Activated T-helper 1 cell treated with anti-CD3 and anti-CD28 coated beads, Interleukin-2, amount 50 U/mL, for 16 hours (primary cell): ENCODE results near the gene SELENBP1.
"Not testable (repeated sequence)": the region's sequence is repeated elsewhere in the genome, so short reads cannot be mapped to it uniquely, and the experiment has no call there.

Experiments
- DNase-seq, 2 donors: peaks; one replicate each; pipeline ENCODE4 v3.0.0-alpha.2; 2020; ENCODE audit warnings: low read depth in 1 of 2, low spot score in 1 of 2

SELENBP1 gene

DNA sequence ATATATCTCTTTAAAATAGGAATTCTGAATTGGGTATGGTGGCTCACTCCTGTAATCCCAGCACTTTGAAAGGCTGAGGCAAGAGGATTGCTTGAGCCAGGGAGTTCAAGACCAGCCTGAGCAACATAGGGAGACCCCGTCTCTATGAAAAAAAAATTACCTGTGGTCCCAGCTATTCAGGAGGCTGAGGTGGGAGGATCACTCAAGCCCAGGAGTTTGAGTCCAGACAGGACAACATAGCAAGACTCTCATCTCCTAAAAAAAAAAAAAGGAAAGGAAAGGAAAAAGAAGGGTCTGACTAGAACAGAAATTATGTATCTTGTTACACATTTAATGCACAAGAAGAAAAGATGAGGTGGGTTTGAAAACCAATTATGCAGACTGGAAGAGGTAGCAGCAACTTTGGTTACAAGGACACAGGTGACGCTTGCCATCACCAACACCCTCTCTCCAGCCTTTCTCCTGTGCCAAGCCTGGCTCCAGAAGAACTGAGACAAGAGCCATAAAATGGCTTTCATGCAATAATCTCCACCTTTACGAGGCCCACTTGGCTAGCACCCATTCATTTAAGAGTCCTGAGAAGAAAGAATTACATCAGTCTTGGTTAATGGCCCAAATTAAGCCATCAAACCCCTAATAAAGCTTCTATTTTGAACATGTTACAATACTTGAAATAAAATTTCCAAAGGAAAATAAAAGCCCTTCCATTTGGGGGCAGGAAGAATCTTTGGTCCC lies 4.8 kb upstream of the SELENBP1 start:
- no peak for DNase-seq

GRCh38 chr1:151373196-151373595 lies 691 bp upstream of the SELENBP1 start:
- no peak for DNase-seq

- DNase-seq, result no peak
These were observed 991 bp downstream of the SELENBP1 start for GRCh38 chr1:151371370-151372057.

DNA sequence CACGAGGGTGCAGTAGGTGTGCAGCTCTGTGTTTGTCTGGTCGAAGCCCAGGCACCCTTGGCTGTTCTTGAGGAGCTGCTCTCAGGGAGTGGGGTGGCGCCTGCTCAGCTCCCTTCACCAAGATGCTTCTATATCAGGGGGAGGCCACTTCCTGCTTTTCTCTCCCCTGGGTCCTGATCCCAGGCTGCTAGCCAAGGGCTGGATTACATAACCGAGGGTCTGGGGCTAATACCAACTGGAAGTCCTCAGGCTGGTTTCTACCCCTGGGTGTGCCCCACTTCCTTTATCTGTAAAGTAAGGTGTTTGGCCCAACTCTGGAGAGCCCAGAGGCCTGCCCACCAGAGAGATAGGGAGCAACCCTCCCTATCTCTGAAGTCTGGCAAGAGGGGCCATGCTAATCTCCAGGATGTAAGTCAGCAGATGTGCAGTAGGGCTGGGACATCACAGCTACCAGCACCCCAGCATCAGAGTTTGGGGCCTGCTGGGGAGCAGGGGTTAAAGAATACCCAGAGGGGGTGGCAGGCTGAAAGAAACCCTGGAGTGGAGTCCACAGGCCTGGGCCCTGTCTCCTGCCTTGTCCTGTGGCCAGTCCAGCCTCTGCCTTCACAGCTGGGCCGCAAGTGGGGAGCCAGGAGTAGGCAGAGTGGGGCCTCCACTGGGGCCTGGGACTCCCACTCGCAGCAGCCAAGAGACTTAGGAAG lies 2.1 kb downstream of the SELENBP1 start:
- no peak for DNase-seq

DNA sequence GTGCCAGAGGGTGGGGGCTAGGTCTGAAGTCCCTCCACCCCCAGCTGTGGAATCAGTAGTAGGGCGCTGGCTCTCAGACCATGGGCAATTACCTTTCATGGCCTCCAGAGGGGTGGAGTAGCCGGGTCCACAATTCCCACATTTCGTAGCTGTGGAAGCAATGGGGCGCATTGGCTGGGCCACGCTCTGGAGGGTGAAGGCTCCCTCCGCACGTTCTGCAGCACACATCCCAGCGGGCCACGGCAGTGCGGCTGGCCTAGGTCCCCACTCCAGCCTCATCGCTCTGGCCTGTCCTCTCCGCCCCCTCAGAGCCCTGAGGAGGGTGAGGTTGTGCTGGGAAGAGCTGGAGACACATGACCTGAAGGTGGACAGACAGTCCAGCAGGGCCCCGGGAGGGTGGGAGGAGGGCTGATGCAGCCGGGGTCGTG lies 2.9 kb downstream of the SELENBP1 start:
- no peak for DNase-seq

DNA sequence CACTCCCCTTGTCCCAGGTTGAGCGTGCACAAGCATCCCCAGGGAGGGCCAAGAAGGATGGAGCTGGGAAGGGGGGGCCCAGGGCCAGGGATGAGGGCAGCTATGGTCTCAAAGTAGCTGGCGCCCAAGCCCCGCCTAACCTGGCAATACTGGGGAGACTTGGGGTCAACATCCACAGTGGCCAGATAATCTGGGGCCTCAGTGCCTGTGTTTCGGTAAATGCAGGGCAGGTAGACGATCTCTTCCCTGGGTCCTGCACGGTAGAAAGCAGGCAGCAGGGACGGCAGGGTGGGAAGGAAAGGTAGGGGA lies 3.2 kb downstream of the SELENBP1 start:
- DNase-seq, result no peak

GRCh38 chr1:151368393-151369301 lies 3.9 kb downstream of the SELENBP1 start:
- no peak for DNase-seq

DNA sequence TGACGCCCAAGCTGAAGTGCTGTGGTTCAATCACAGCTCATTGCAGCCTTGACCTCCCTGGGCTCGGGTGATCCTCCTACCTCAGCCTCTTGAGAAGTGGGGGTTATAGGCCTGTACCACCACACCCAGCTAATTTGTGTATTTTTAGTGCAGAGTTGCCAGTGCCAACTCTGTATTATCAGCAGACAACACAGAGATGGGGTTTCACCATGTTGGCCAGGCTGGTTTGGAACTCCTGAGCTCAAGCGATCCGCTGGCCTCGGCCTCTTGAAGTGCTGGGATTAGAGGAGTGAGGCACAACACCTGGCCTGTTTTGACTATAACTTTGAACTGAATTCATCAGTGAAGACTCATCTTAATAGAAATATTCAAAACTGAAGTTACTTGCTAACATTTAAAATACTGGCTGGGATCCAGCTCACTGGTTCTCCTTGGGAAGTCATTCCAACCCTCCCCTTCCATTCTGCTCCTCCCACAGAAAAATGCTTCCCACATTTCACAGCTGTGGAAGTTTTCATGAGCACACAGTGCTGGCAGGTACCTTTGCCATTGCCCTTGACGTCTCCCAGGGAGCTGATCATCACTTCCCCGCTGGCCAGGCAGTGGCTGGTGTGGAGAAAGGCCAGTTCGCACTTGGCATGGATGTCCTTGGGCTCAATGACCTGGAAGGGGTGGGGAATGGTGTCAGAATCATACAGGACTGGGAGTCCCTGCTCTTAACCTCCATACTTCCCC lies 4.7 kb downstream of the SELENBP1 start:
- no peak for DNase-seq

GRCh38 chr1:151364996-151365395 lies 7.5 kb downstream of the SELENBP1 start:
- no peak for DNase-seq

GRCh38 chr1:151362308-151363155 lies 10.0 kb downstream of the SELENBP1 start:
- no peak for DNase-seq

DNA sequence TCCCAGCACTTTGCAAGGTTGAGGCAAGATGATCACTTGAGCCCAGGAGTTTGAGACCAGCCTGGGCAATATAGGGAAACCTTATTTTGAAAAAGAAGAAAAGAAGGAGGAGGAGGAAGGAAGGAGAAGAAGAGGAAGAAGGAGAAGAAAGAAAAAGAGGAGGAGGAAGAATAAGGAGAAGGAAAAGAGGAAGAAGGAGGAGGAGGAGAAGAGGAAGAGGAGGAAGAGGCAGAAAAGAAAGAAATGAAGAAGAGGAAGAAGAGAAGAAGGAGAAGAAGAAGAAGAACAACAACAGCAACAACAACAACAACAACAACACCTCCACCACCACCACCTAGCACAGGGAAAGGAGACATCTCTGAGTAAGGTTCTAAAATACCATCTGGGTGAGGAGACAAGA lies 10.6 kb downstream of the SELENBP1 start:
- no peak for DNase-seq

GRCh38 chr1:151356696-151357095 lies 15.8 kb downstream of the SELENBP1 start:
- no peak for DNase-seq

DNA sequence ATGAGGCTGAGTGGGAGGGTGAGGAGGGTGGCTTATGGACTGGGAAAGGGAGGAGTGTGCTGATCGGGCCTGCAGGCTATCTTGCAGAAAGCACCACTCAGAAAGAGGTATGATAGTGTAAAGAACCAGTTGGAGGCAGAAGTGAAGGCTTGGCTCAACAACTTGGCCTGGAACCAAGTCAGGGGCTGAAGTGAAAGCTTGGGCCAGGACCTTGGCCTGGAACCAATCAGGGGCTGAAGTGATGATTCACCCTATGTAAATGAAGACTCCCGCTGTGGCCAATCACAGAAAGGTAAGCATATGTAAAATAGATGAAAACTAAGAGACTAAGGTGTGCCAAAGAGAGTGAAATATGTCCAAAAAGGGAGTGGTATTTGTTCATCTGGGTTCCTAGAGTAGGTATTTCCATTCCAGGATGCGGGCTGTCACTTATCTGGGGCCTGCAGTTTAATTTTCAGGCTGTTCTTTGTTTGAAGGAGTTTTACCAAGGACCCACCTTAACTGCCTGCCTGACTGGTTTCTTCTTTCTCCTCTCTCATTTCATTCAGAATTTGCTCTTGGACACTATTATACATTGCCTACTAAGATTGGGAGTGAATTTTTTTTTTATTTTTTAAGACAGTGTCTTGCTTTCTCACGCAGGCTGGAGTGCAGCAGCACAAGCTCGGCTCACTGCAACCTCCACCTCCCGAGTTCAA lies 20.3 kb downstream of the SELENBP1 start:
- no peak for DNase-seq

GRCh38 chr1:151350323-151350722 lies 22.2 kb downstream of the SELENBP1 start:
- not testable (repeated sequence) for DNase-seq

DNA sequence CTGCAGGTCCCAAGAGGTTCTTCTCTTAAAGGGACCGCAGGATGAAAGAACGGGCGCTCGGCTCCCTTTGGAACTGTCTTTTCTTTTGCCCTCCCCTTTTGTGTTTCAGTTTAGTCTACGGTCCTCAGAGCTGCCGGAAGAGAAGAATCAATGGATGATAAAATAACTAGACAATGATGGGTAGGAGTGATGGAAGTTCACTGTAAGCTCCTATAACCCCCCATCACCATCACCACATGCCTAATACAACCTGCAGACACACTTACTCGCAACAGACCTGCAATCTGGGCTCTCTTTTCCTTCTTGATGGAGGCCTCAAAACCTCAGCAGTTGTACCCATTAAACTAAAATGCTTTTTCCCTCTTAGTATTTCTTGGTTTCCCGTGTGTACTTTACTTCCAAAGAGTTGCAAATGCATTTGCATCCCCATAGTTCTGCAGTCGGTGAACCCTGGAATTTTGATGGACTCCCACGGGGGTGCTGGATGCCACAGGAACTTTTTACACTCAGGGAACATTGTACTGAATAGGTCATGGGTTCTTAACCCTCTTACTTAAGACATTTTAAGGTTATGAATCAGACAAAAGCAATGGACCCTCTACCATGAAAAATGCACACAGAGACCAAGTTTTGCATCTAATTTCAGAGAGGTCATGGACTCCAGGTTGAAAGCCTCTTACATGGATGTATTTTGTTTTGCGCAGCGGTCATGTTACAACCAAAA lies 24.8 kb downstream of the SELENBP1 start:
- DNase-seq, result no peak

DNA sequence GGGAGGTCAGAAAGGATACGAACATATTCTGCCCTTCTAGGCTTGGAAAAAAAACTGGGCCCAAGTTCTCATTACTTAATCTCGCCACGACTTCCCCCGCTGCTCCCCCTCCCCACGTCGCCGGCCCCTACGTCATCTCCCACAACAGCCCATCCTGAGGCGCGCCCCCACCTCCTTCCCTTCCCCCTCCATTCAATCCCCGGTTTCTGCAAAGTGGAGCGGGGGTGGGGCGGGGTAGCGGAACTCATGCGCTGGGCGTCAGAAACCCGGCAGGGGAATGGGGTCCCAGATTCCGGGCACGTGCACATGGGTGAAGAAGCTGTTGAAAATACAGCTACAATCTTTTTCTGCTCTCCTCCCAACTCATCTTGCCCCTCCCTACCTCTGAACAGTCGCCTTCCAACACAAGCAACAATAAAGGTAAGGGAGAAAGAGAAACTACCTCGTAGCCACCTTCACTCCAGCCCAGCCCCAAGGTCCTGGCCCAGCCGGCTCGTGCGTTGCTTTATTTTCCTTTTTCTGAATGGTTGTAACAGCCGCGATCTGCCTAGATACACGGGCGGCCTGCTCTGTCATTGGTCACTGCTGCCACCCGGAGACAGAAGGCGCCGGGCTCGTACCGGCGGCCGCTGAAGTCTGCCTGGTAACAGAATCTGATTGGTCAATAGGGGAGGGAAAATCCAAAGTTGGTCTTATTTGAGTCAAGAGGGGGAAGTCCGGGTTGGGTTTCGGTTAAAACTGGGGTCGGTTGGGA lies 25.6 kb downstream of the SELENBP1 start, which contains the start of gene RFX5:
Gene RFX5 (minus strand): TSS at position 484 of the 754 bp plus-strand sequence. CDS start 932 bp downstream, outside the sequence.
- DNase-seq, result peak; percentile 80 to 90

- no peak for DNase-seq
These were observed 26.3 kb downstream of the SELENBP1 start for GRCh38 chr1:151346082-151346768.
